ENCODE results near the gene LURAP1L. TPM values are rescaled to one million over a fixed set of nuclear protein-coding genes. Genes with fewer than 3 reads are reported as not detected.

Gene LURAP1L
- total RNA-seq, 1 donor from 2014 or later, result 25.6 TPM

DNA sequence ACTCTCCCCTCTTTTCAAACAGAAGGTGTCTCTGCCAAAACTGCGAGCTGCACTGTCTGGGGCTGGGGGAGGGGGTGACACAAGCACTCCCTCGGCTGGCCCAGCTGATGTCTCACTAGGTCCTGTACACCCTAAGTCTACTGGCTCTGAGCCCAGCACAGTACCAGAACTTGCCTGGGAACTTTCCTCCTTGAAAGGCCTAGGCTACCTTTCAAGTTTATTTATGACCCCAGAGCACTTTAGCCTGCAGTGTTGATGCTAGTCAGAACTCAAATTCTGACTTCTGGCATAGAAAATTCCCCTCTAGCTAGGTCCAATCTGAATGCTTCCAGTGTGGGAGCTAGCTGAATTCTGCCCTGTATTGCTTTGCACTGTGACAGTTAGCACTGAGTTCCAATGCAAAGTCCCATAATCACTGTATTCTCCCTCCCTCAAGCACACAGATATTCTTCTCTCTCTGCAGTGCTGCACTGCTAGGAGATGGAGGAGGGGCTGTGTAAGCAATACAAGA is 10.5 kb downstream of the LURAP1L start:
- H3K9me3 Mint-ChIP-seq (ENCODE audit: unreplicated experiment), result peaks cover 2% of the 10 kb centered on the region
- TF ChIP-seq, protein P1, sequence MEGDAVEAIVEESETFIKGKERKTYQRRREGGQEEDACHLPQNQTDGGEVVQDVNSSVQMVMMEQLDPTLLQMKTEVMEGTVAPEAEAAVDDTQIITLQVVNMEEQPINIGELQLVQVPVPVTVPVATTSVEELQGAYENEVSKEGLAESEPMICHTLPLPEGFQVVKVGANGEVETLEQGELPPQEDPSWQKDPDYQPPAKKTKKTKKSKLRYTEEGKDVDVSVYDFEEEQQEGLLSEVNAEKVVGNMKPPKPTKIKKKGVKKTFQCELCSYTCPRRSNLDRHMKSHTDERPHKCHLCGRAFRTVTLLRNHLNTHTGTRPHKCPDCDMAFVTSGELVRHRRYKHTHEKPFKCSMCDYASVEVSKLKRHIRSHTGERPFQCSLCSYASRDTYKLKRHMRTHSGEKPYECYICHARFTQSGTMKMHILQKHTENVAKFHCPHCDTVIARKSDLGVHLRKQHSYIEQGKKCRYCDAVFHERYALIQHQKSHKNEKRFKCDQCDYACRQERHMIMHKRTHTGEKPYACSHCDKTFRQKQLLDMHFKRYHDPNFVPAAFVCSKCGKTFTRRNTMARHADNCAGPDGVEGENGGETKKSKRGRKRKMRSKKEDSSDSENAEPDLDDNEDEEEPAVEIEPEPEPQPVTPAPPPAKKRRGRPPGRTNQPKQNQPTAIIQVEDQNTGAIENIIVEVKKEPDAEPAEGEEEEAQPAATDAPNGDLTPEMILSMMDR (IDR thresholded peaks at IDR 0.05; ENCODE audit: partially characterized antibody, unreplicated experiment), result no peak
- H3K4me1 Mint-ChIP-seq (ENCODE audit: low read depth, unreplicated experiment), result peaks cover 23% of the 10 kb centered on the region
- peak overlapping the region; percentile 39 for H3K4me3 Mint-ChIP-seq (ENCODE audit: unreplicated experiment)
- peaks cover 2% of the 10 kb centered on the region for H3K27me3 Mint-ChIP-seq (ENCODE audit: unreplicated experiment)
- H3K36me3 Mint-ChIP-seq (ENCODE audit: unreplicated experiment), result peaks cover 30% of the 10 kb centered on the region
- H3K27ac Mint-ChIP-seq (ENCODE audit: unreplicated experiment), result peak overlapping the region; percentile 77
- DNase-seq, result no peak

DNA sequence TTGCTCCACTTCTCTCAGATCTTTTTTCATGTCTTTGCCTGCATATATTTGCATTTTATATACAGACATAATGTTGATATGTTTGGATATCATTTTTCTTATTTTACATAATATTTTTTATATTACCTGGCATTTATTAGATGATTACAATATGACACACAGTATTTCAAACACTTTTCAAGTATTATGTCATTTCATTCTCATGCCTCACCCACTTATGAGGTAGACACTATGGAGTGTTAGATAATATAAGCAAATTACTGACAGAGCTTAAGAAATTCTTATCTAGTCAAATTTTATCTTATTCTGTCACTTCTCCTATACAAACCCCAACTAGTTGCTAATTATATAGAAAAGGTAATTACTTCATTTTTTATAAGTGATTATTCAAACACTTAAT is 11.1 kb downstream of the LURAP1L start:
- H3K27ac Mint-ChIP-seq (ENCODE audit: unreplicated experiment), result peak overlapping the region; percentile 62
- peaks cover 29% of the 10 kb centered on the region for H3K4me1 Mint-ChIP-seq (ENCODE audit: low read depth, unreplicated experiment)

DNA sequence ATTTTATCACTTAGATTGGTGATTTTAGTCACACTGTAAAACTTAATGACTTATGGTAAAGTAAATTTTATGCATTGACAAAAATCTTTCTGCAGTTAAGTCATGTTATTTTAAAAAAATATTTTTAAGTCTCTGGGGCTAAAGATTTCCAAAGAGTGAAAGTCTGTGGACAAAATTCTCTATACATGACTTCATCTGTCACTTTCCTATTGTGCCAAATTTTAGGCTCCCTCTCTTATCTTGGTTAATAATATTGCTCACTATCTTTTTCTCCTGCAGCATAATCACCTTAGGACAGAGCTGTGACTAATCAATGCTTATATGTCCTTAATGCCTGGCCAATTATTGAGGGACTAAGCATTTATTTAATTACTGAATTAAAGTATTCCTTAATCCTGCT is 15.2 kb downstream of the LURAP1L start:
- TF ChIP-seq, protein P1 (IDR thresholded peaks at IDR 0.05; ENCODE audit: partially characterized antibody, unreplicated experiment), result no peak
- DNase-seq, result no peak
- Mint-ChIP-seq H3K9me3 (ENCODE audit: unreplicated experiment) (no peaks in the 10 kb centered on the region), H3K4me3 (ENCODE audit: unreplicated experiment) (peak overlapping the region; percentile 44), H3K27me3 (ENCODE audit: unreplicated experiment) (no peaks in the 10 kb centered on the region), H3K4me1 (ENCODE audit: low read depth, unreplicated experiment) (peaks cover 58% of the 10 kb centered on the region), H3K27ac (ENCODE audit: unreplicated experiment) (peak overlapping the region; percentile 82), H3K36me3 (ENCODE audit: unreplicated experiment) (no peaks in the 10 kb centered on the region)

More for the DNA sequence above, 11.1 kb downstream of the LURAP1L start:
- Mint-ChIP-seq H3K36me3 (ENCODE audit: unreplicated experiment) (peaks cover 30% of the 10 kb centered on the region), H3K4me3 (ENCODE audit: unreplicated experiment) (peak overlapping the region; percentile 39), H3K27me3 (ENCODE audit: unreplicated experiment) (peaks cover 2% of the 10 kb centered on the region), H3K9me3 (ENCODE audit: unreplicated experiment) (peaks cover 2% of the 10 kb centered on the region)
- TF ChIP-seq, protein P1 (IDR thresholded peaks at IDR 0.05; ENCODE audit: partially characterized antibody, unreplicated experiment), result no peak
- DNase-seq, result no peak

DNA sequence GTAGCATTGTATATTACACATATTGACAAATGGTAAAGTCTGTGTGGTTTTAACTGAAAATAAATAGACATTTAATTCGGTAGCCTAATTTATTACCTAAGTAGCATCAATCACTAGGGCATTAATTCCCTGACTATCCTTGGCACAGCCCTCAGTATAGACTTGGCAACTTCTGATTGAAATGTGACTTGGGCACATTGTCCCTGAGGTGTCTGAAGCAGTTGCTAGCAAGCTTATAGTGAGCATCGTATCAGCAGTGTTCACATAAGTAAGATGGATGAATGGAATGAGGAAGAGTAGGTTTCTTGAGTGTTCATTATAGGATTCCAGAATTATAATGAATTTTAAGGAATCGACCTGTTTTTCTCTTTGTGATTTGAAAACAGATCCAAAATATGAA is 16.1 kb downstream of the LURAP1L start:
- no peaks in the 10 kb centered on the region for H3K9me3 Mint-ChIP-seq (ENCODE audit: unreplicated experiment)
- TF ChIP-seq, protein P1 (IDR thresholded peaks at IDR 0.05; ENCODE audit: partially characterized antibody, unreplicated experiment), result no peak
- H3K4me1 Mint-ChIP-seq (ENCODE audit: low read depth, unreplicated experiment), result peaks cover 58% of the 10 kb centered on the region
- H3K4me3 Mint-ChIP-seq (ENCODE audit: unreplicated experiment), result no peak overlapping the region
- H3K27ac Mint-ChIP-seq (ENCODE audit: unreplicated experiment), result peak overlapping the region; percentile 82
- H3K27me3 Mint-ChIP-seq (ENCODE audit: unreplicated experiment), result no peaks in the 10 kb centered on the region
- DNase-seq, result no peak
- H3K36me3 Mint-ChIP-seq (ENCODE audit: unreplicated experiment), result no peaks in the 10 kb centered on the region

DNA sequence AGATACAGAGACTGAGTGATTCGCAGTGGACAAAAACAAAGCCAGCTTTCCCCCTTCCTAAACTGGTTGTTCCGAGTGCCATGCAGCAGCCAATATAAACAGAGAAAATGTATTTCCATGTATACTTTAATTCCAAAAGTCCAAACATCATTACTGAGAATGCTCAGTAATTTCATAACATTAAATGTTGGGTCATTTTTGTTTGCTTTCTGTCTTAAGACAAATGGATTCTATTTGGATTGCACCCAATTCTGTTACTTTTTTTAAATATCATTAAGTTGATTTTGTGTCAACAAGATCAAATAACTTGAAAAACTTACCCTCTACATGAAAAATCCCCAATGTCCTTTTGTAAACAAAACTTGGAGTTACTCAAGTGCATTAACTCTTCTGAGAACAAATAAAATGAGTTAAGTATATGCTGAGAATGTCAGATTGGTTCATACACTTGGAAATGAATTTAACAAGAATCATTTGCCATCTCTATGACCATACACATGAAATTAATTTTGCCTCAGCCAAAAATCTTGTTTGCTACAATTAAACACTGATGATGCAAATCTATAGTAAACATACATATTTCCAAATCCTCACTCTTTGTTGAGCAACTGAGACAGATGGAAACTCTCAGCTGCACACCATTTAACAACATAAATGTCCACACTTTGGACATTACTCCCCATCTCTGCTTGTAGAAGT is 19.4 kb downstream of the LURAP1L start:
- Mint-ChIP-seq H3K36me3 (ENCODE audit: unreplicated experiment) (peaks cover 5% of the 10 kb centered on the region), H3K4me3 (ENCODE audit: unreplicated experiment) (peak overlapping the region; percentile 27), H3K27me3 (ENCODE audit: unreplicated experiment) (peaks cover 10% of the 10 kb centered on the region), H3K4me1 (ENCODE audit: low read depth, unreplicated experiment) (peaks cover 73% of the 10 kb centered on the region), H3K27ac (ENCODE audit: unreplicated experiment) (peak overlapping the region; percentile 90), H3K9me3 (ENCODE audit: unreplicated experiment) (peaks cover 10% of the 10 kb centered on the region)
- DNase-seq, result no peak
- TF ChIP-seq, protein P1 (IDR thresholded peaks at IDR 0.05; ENCODE audit: partially characterized antibody, unreplicated experiment), result no peak

Measured in glutamatergic neuron (in vitro differentiated cells).